22Rv1 (cell line): Measurements from ENCODE around the gene IP6K3.

Experiments
- ZFX ChIP-seq: fragments of 450-650 bp; IDR thresholded peaks from 2 replicates; pipeline ENCODE4 v1.6.1; 2017; ENCODE audit warnings: antibody characterized with exemption, borderline replicate concordance
- TF ChIP-seq, protein P1 (sequence below): fragments of 450-650 bp; IDR thresholded peaks from 2 replicates; pipeline ENCODE4 v1.5.1; 2017; ENCODE audit warnings: mild to moderate bottlenecking

DNA sequence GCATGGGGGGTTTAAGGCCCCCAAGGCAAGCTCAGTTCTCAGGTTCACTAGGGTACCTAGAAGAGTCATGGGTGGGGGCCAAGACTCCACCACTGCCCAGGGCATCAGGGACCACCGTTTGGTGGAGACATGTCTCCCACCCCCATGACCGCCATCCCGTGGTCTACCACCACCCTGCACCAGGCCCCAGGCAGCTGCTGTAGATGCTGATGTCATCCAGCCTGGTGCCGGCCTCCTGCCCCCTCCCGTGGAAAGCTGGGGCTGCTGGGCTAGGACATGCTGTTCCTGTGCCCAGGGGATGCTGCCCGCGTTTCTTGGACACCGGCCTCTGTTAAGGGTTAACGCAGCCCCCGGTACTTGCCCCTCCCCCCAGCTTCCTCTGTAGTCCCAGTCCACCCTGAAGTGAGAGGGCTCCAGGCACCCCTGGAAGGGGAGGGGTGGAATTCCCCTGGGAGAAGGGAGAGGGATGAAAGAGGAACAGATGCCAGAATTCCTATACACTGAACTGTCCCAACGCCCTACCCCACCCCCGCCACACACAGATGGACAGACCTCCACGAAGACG is 587 bp downstream of the IP6K3 start:
- TF ChIP-seq, protein P1, sequence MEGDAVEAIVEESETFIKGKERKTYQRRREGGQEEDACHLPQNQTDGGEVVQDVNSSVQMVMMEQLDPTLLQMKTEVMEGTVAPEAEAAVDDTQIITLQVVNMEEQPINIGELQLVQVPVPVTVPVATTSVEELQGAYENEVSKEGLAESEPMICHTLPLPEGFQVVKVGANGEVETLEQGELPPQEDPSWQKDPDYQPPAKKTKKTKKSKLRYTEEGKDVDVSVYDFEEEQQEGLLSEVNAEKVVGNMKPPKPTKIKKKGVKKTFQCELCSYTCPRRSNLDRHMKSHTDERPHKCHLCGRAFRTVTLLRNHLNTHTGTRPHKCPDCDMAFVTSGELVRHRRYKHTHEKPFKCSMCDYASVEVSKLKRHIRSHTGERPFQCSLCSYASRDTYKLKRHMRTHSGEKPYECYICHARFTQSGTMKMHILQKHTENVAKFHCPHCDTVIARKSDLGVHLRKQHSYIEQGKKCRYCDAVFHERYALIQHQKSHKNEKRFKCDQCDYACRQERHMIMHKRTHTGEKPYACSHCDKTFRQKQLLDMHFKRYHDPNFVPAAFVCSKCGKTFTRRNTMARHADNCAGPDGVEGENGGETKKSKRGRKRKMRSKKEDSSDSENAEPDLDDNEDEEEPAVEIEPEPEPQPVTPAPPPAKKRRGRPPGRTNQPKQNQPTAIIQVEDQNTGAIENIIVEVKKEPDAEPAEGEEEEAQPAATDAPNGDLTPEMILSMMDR, result no peak
- TF ChIP-seq ZFX, result no peak
